Small intestine (tissue), 7 donors: ENCODE data around the gene CD59. TPM values are rescaled to one million over a fixed set of nuclear protein-coding genes. Genes with fewer than 3 reads are reported as not detected.
A peak's percentile ranks its signal among the peaks of the same experiment; 100 is the strongest.

ENCODE experiments used
- DNase-seq, 2 donors: peaks; one replicate each; pipeline versions ENCODE4 v3.0.0 to v3.0.0-alpha.2; 2013
- FAIRE-seq: peaks from 2 replicates; lab custom pipeline; 2012; peaks lifted over from hg19 to GRCh38; lab: Jason Lieb, UNC
- H3K27ac ChIP-seq, 3 donors: one replicate each; pipeline ENCODE4 v1.5.1; 2013; ENCODE audit warnings: low read length in 2 of 3, mild to moderate bottlenecking in 2 of 3, control low read depth in 1 of 3, inconsistent platforms in 1 of 3, low read depth in 1 of 3, moderate library complexity in 1 of 3
- H3K27me3 ChIP-seq, 3 donors: one replicate each; pipeline ENCODE4 v1.6.1; 2013; ENCODE audit warnings: low read length in 3 of 3, inconsistent platforms in 1 of 3; ENCODE audit not compliant: control insufficient read depth in 3 of 3, insufficient read depth in 3 of 3
- H3K36me3 ChIP-seq, 3 donors: one replicate each; pipeline ENCODE4 v1.6.1; 2013; ENCODE audit warnings: low read length in 3 of 3, inconsistent platforms in 1 of 3, low read depth in 1 of 3, mild to moderate bottlenecking in 1 of 3, moderate library complexity in 1 of 3; ENCODE audit not compliant: control insufficient read depth in 3 of 3, insufficient read depth in 2 of 3
- H3K4me1 ChIP-seq, 3 donors: one replicate each; pipeline ENCODE4 v1.6.1; 2013; ENCODE audit warnings: low read length in 2 of 3, inconsistent platforms in 1 of 3, low read depth in 1 of 3, mild to moderate bottlenecking in 1 of 3, moderate library complexity in 1 of 3; ENCODE audit not compliant: control insufficient read depth in 3 of 3, insufficient read depth in 2 of 3
- H3K4me3 ChIP-seq, 3 donors: one replicate each; pipeline ENCODE4 v1.5.1; 2013; ENCODE audit warnings: low read length in 3 of 3, control low read depth in 1 of 3, inconsistent platforms in 1 of 3, low read depth in 1 of 3, mild to moderate bottlenecking in 1 of 3, moderate library complexity in 1 of 3
- H3K9me3 ChIP-seq, 2 donors: one replicate each; pipeline ENCODE4 v1.6.1; 2013; ENCODE audit warnings: low read depth in 1 of 2, low read length in 1 of 2; ENCODE audit not compliant: control insufficient read depth in 2 of 2, insufficient read depth in 1 of 2
- WGBS, 3 donors: extraction: QIAGEN DNeasy Blood & Tissue Kit; methylation state at CpG; one replicate each; pipeline ENCODE4 v1.1.7; 2013; 5-methylcytosine and 5-hydroxymethylcytosine counted together
- polyA plus RNA-seq, 4 donors: library from polyadenylated mRNA; stranded (reverse) in 3 of 4; unstranded in 1 of 4; fragments of 200-250 nt in 3 of 4; fragments of 120-200 nt in 1 of 4; gene quantifications; one replicate each; pipeline versions ENCODE4 v1.2.1 to v1.2.3, GENCODE V29; 2013
- donor health status: healthy with polysubstance abuse.
- donor health status: control.
- donor health status: control.
- donor health status: Bipolar disorder and iron deficiency.
- donor health status: healthy.

CD59 gene
- polyA plus RNA-seq, 4 donors = 19.2 to 203 (median 97.8) TPM

GRCh38 chr11:33719587-33719986 lies 16.6 kb downstream of the CD59 start:
- 80 to 85% (median 83%) methylated on average over 5 of the region's 5 CpGs for WGBS, 3 donors
- FAIRE-seq (no peak), DNase-seq (no peak)
- peaks cover 0 to 22% (median 18%) of the 10 kb centered on the region in 3 donors for H3K4me1 ChIP-seq
- no peaks in the 10 kb centered on the region for H3K9me3 ChIP-seq
- no peaks in the 10 kb centered on the region for H3K27me3 ChIP-seq
- H3K27ac ChIP-seq = no peak overlapping the region
- H3K36me3 ChIP-seq = peaks cover 3 to 40% (median 6%) of the 10 kb centered on the region in 3 donors
- no peak overlapping the region for H3K4me3 ChIP-seq

- WGBS, 3 donors = 80 to 83% (median 82%) methylated on average over 2 of the region's 2 CpGs
- Histone ChIP-seq H3K27me3 (no peaks in the 10 kb centered on the region), H3K4me1 (peaks cover 0 to 16% (median 14%) of the 10 kb centered on the region in 3 donors), H3K36me3 (peaks cover 3 to 39% (median 6%) of the 10 kb centered on the region in 3 donors), H3K4me3 (no peak overlapping the region), H3K9me3 (no peaks in the 10 kb centered on the region), H3K27ac (no peak overlapping the region)
- FAIRE-seq = no peak
- DNase-seq = no peak
Measured at GRCh38 chr11:33718440-33718839, 17.8 kb downstream of the CD59 start.

- 29 to 73% (median 42%) methylated on average over 2 of the region's 2 CpGs for WGBS, 3 donors
- DNase-seq (no peak), FAIRE-seq (no peak)
- Histone ChIP-seq H3K9me3 (no peaks in the 10 kb centered on the region), H3K4me3 (no peak overlapping the region), H3K4me1 (peaks cover 0 to 18% (median 2%) of the 10 kb centered on the region in 3 donors), H3K27ac (no peak overlapping the region), H3K36me3 (peaks cover 3 to 25% (median 3%) of the 10 kb centered on the region in 3 donors), H3K27me3 (no peaks in the 10 kb centered on the region)
Measured at GRCh38 chr11:33716243-33716642, 20.0 kb downstream of the CD59 start.

GRCh38 chr11:33713856-33714398 lies 22.3 kb downstream of the CD59 start:
- Histone ChIP-seq H3K36me3 (peaks cover 0 to 19% (median 6%) of the 10 kb centered on the region in 3 donors), H3K27ac (peak overlapping the region in 2 of 3 donors; percentile 12 to 58), H3K27me3 (no peaks in the 10 kb centered on the region), H3K4me1 (peaks cover 0 to 23% (median 2%) of the 10 kb centered on the region in 3 donors), H3K4me3 (no peak overlapping the region), H3K9me3 (no peaks in the 10 kb centered on the region)
- no peak for FAIRE-seq
- DNase-seq = peak in 1 of 2 donors; percentile 54
- WGBS, 3 donors = 35 to 63% (median 49%) methylated on average over 4 of the region's 4 CpGs

GRCh38 chr11:33713151-33713855 lies 22.9 kb downstream of the CD59 start:
- peak overlapping the region in 2 of 3 donors; percentile 12 to 58 for H3K27ac ChIP-seq
- DNase-seq = peak; percentile 56 to 64

GRCh38 chr11:33712436-33712835 lies 23.8 kb downstream of the CD59 start:
- Histone ChIP-seq H3K9me3 (no peaks in the 10 kb centered on the region), H3K4me3 (no peak overlapping the region), H3K27ac (peak overlapping the region in 1 of 3 donors; percentile 58), H3K36me3 (peaks cover 0 to 21% (median 6%) of the 10 kb centered on the region in 3 donors), H3K27me3 (no peaks in the 10 kb centered on the region), H3K4me1 (peaks cover 0 to 29% (median 2%) of the 10 kb centered on the region in 3 donors)
- DNase-seq (no peak), FAIRE-seq (no peak)
- WGBS, 3 donors = 74 to 86% (median 80%) methylated on average over 3 of the region's 3 CpGs

More at GRCh38 chr11:33713151-33713855, 22.9 kb downstream of the CD59 start:
- WGBS, 3 donors = 12 to 56% (median 40%) methylated on average over 5 of the region's 5 CpGs
- Histone ChIP-seq H3K36me3 (peaks cover 0 to 19% (median 6%) of the 10 kb centered on the region in 3 donors), H3K4me3 (no peak overlapping the region), H3K4me1 (peaks cover 0 to 29% (median 2%) of the 10 kb centered on the region in 3 donors), H3K9me3 (no peaks in the 10 kb centered on the region), H3K27me3 (no peaks in the 10 kb centered on the region)
- no peak for FAIRE-seq

- no peak overlapping the region for H3K27ac ChIP-seq
- no peak overlapping the region for H3K4me3 ChIP-seq
- no peaks in the 10 kb centered on the region for H3K9me3 ChIP-seq
- H3K36me3 ChIP-seq = peaks cover 0 to 25% (median 6%) of the 10 kb centered on the region in 3 donors
- DNase-seq = no peak
- FAIRE-seq = no peak
- 61 to 74% (median 61%) methylated on average over 3 of the region's 3 CpGs for WGBS, 3 donors
- no peaks in the 10 kb centered on the region for H3K27me3 ChIP-seq
- peaks cover 0 to 43% (median 9%) of the 10 kb centered on the region in 3 donors for H3K4me1 ChIP-seq
Measured at GRCh38 chr11:33709466-33709865, 26.8 kb downstream of the CD59 start.

GRCh38 chr11:33708985-33709384 lies 27.2 kb downstream of the CD59 start:
- H3K36me3 ChIP-seq = peaks cover 0 to 26% (median 6%) of the 10 kb centered on the region in 3 donors
- H3K9me3 ChIP-seq = no peaks in the 10 kb centered on the region

More at GRCh38 chr11:33708985-33709384, 27.2 kb downstream of the CD59 start:
- 21 to 64% (median 48%) methylated on average over 1 of the region's 1 CpG for WGBS, 3 donors
- Histone ChIP-seq H3K27me3 (no peaks in the 10 kb centered on the region), H3K4me1 (peaks cover 0 to 44% (median 12%) of the 10 kb centered on the region in 3 donors), H3K27ac (no peak overlapping the region), H3K4me3 (no peak overlapping the region)
- DNase-seq (peak in 1 of 2 donors; percentile 50), FAIRE-seq (no peak)
